Effector memory CD8-positive, alpha-beta T cell (primary cell): Measurements from ENCODE around the gene RBBP5.

Experiments
- ATAC-seq: fragments of 150-1000 bp; cut with Tn5 transposase; replicated peaks from 2 replicates; pipeline ENCODE4 v1.10.0; 2021; ENCODE audit warnings: mild to moderate bottlenecking, moderate library complexity
- DNase-seq, 3 experiments: peaks; one replicate each; pipeline ENCODE4 v3.0.0; 2021
- H3K27ac Mint-ChIP-seq, 2 donors: one replicate each; pipeline ENCODE4 v1.8.0; 2022; ENCODE audit warnings: mild to moderate bottlenecking in 2 of 2, mixed read lengths in 2 of 2, moderate library complexity in 2 of 2
- H3K27me3 Mint-ChIP-seq, 2 donors: one replicate each; pipeline ENCODE4 v1.8.0; 2022; ENCODE audit warnings: mixed read lengths in 2 of 2
- H3K36me3 Mint-ChIP-seq: one replicate; pipeline ENCODE4 v1.8.0; 2022; ENCODE audit warnings: mild to moderate bottlenecking, moderate library complexity, mixed read lengths; ENCODE audit not compliant: insufficient read depth
- H3K4me1 Mint-ChIP-seq, 2 donors: one replicate each; pipeline ENCODE4 v1.8.0; 2022; ENCODE audit warnings: low read depth in 2 of 2, mixed read lengths in 2 of 2
- H3K4me3 Mint-ChIP-seq, 2 donors: one replicate each; pipeline ENCODE4 v1.8.0; 2022; ENCODE audit warnings: mild to moderate bottlenecking in 2 of 2, mixed read lengths in 2 of 2, moderate library complexity in 2 of 2
- H3K9me3 Mint-ChIP-seq, 2 donors: one replicate each; pipeline ENCODE4 v1.8.0; 2022; ENCODE audit warnings: mixed read lengths in 2 of 2

RBBP5 gene

DNA sequence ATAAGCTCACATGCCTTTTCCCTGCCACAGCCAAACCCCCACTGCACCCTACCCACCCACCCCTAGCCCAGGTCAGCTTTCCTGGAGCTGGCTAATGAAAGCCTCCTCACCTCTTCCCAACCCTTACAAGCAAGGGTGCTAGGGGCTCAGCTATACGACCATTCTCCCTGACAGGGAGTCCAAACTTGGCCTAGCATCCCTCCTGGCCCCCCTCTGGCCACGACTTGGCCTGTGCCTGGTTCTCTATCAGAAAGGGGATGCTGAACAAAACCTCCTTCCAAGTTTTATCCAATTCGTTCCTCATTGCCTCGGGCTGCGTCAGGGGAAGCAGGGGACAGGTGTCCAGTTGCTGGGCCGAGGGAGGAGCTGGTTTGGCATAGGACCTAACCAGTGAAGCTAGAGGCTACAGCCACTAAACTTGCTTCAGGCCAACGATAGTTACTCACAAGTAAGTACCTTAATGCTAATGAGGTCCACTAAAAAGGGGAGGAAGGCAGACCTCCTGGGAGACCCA lies 46.1 kb downstream of the RBBP5 start:
- H3K27ac Mint-ChIP-seq, result no peak overlapping the region
- no peak for ATAC-seq

GRCh38 chr1:205074513-205074912 lies 47.3 kb downstream of the RBBP5 start:
- H3K4me1 Mint-ChIP-seq, result no peaks in the 10 kb centered on the region
- DNase-seq (no peak), ATAC-seq (no peak)
- H3K27me3 Mint-ChIP-seq, result no peaks in the 10 kb centered on the region
- no peak overlapping the region for H3K4me3 Mint-ChIP-seq
- H3K9me3 Mint-ChIP-seq, result no peaks in the 10 kb centered on the region
- H3K36me3 Mint-ChIP-seq, result no peaks in the 10 kb centered on the region
- no peak overlapping the region for H3K27ac Mint-ChIP-seq

More for the DNA sequence above, 46.1 kb downstream of the RBBP5 start:
- no peaks in the 10 kb centered on the region for H3K27me3 Mint-ChIP-seq
- H3K9me3 Mint-ChIP-seq, result no peaks in the 10 kb centered on the region
- H3K36me3 Mint-ChIP-seq, result no peaks in the 10 kb centered on the region
- no peak overlapping the region for H3K4me3 Mint-ChIP-seq
- no peaks in the 10 kb centered on the region for H3K4me1 Mint-ChIP-seq
- DNase-seq, result no peak

GRCh38 chr1:205074084-205074483 lies 47.7 kb downstream of the RBBP5 start:
- no peak for ATAC-seq
- H3K27ac Mint-ChIP-seq, result no peak overlapping the region

DNA sequence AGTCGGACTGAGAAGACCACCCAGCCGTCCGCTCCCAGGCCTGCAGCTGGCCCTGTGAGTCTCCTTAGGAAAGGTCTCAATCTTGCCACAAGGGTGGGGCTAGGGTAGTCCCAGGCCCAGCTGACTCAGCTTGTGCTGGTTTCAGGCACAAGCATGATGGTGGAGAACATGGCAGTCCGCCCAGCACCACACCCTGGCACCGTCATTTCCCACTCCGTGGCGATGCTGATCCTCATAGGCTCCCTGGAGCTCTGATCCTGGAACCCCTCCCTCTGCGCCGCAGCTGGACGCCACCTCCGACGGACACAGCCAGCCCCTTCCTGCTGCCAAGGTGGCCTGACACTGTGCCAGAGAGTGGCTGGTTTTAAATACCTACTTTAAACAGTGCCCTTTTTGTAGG lies 48.3 kb downstream of the RBBP5 start:
- H3K4me3 Mint-ChIP-seq, result no peak overlapping the region
- DNase-seq, result no peak
- H3K27ac Mint-ChIP-seq, result no peak overlapping the region
- H3K36me3 Mint-ChIP-seq, result no peaks in the 10 kb centered on the region
- H3K27me3 Mint-ChIP-seq, result no peaks in the 10 kb centered on the region
- no peaks in the 10 kb centered on the region for H3K9me3 Mint-ChIP-seq
- ATAC-seq, result no peak
- no peaks in the 10 kb centered on the region for H3K4me1 Mint-ChIP-seq

More at GRCh38 chr1:205074084-205074483, 47.7 kb downstream of the RBBP5 start:
- Mint-ChIP-seq H3K9me3 (no peaks in the 10 kb centered on the region), H3K4me3 (no peak overlapping the region), H3K4me1 (no peaks in the 10 kb centered on the region), H3K36me3 (no peaks in the 10 kb centered on the region), H3K27me3 (no peaks in the 10 kb centered on the region)
- no peak for DNase-seq

GRCh38 chr1:205072881-205073280 lies 48.9 kb downstream of the RBBP5 start:
- no peak overlapping the region for H3K27ac Mint-ChIP-seq
- no peak overlapping the region for H3K4me3 Mint-ChIP-seq
- no peaks in the 10 kb centered on the region for H3K4me1 Mint-ChIP-seq
- ATAC-seq (no peak), DNase-seq (no peak)
- no peaks in the 10 kb centered on the region for H3K36me3 Mint-ChIP-seq
- H3K27me3 Mint-ChIP-seq, result no peaks in the 10 kb centered on the region
- H3K9me3 Mint-ChIP-seq, result no peaks in the 10 kb centered on the region

DNA sequence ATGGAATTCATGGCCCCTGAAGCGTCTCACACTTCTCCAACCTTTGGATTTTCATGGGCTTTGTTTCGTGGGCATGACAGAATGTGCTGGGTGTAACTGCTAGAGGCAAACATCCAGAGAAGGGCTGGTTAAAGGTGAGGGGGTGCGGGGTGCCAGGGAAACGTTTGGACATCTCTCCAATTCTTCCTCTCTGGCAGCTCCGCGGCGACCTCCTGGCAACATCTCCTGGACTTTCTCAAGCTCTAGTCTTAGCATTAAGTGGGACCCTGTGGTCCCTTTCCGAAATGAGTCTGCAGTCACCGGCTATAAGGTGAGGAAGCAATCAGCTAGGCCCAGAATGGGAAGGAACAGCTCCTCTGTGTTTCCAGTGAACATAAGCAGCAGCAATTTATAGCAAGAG lies 49.5 kb downstream of the RBBP5 start:
- Mint-ChIP-seq H3K36me3 (no peaks in the 10 kb centered on the region), H3K27me3 (no peaks in the 10 kb centered on the region), H3K27ac (no peak overlapping the region), H3K4me1 (no peaks in the 10 kb centered on the region), H3K4me3 (no peak overlapping the region), H3K9me3 (no peaks in the 10 kb centered on the region)
- no peak for ATAC-seq
- DNase-seq, result no peak

- no peaks in the 10 kb centered on the region for H3K4me1 Mint-ChIP-seq
- no peaks in the 10 kb centered on the region for H3K27me3 Mint-ChIP-seq
- no peaks in the 10 kb centered on the region for H3K36me3 Mint-ChIP-seq
- H3K9me3 Mint-ChIP-seq, result no peaks in the 10 kb centered on the region
- ATAC-seq (no peak), DNase-seq (no peak)
- H3K4me3 Mint-ChIP-seq, result no peak overlapping the region
- no peak overlapping the region for H3K27ac Mint-ChIP-seq
These were observed 50.0 kb downstream of the RBBP5 start for GRCh38 chr1:205071801-205072200.

DNA sequence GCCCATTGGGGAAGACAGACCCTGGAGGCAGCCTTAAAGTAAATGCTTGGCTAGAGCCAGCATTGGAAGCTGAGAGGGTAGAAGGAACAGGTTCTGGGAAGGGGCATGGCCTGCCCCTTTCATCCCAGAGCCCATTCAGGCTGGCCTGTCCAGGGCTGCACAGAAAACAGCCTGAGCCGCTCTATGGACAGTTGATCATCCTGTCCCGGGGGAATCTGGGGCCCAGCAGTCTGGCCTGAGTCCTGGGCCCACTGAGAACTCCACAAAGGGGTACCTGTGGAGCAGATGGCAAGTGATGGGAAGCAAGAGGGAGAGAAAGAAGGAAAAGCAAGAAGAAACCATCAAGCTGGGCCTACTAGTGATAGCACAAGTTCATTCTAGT lies 50.8 kb downstream of the RBBP5 start:
- Mint-ChIP-seq H3K27me3 (no peaks in the 10 kb centered on the region), H3K4me1 (no peaks in the 10 kb centered on the region), H3K9me3 (no peaks in the 10 kb centered on the region), H3K4me3 (no peak overlapping the region), H3K27ac (no peak overlapping the region), H3K36me3 (no peaks in the 10 kb centered on the region)
- DNase-seq (no peak), ATAC-seq (no peak)

GRCh38 chr1:205069371-205070125 lies 52.2 kb downstream of the RBBP5 start:
- Mint-ChIP-seq H3K27ac (no peak overlapping the region), H3K36me3 (no peaks in the 10 kb centered on the region)

GRCh38 chr1:205068457-205069040 lies 53.2 kb downstream of the RBBP5 start:
- no peaks in the 10 kb centered on the region for H3K9me3 Mint-ChIP-seq
- no peak overlapping the region for H3K4me3 Mint-ChIP-seq
- no peaks in the 10 kb centered on the region for H3K4me1 Mint-ChIP-seq
- ATAC-seq, result no peak
- no peaks in the 10 kb centered on the region for H3K27me3 Mint-ChIP-seq
- H3K36me3 Mint-ChIP-seq, result no peaks in the 10 kb centered on the region
- no peak for DNase-seq
- no peak overlapping the region for H3K27ac Mint-ChIP-seq

More at GRCh38 chr1:205069371-205070125, 52.2 kb downstream of the RBBP5 start:
- DNase-seq, result no peak
- no peak for ATAC-seq
- Mint-ChIP-seq H3K4me1 (no peaks in the 10 kb centered on the region), H3K4me3 (no peak overlapping the region), H3K9me3 (no peaks in the 10 kb centered on the region), H3K27me3 (no peaks in the 10 kb centered on the region)

DNA sequence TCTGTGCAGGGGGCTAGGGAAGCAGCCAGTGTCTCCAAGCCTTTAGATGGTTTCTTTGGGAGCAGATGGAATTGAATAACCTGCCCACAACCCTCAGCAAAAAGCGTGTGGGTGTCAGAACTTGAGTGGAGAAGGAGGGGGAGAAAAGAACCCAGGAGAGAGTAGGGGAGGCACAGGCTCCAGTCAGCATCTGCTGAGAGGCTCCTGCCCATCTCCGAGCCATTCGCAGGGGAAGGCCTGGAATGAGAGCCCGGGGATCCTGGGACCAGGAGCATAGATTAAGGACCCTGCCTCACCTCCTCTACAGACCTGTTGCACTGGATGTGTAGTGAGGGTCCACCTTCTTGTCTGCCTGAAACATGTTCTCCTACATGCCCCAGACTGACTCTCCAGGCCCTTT lies 53.8 kb downstream of the RBBP5 start:
- ATAC-seq (no peak), DNase-seq (no peak)
- Mint-ChIP-seq H3K4me3 (no peak overlapping the region), H3K27ac (no peak overlapping the region), H3K4me1 (no peaks in the 10 kb centered on the region), H3K27me3 (no peaks in the 10 kb centered on the region), H3K36me3 (no peaks in the 10 kb centered on the region), H3K9me3 (no peaks in the 10 kb centered on the region)

DNA sequence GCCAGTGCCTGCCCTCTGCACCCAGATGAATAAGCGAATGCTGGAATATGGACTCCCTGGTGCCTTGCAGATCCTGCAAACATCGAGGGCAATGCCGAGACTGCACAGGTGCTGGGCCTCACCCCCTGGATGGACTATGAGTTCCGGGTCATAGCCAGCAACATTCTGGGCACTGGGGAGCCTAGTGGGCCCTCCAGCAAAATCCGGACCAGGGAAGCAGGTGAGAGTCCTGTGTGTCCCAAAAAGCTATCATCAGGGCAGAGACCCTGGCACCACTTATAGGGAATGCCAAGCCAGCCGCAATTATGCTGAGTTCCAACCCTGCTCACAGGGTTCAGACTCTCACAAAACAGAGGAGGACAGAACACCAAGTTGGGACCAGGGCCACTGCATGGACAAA lies 54.7 kb downstream of the RBBP5 start:
- no peak for ATAC-seq
- no peak overlapping the region for H3K4me3 Mint-ChIP-seq

DNA sequence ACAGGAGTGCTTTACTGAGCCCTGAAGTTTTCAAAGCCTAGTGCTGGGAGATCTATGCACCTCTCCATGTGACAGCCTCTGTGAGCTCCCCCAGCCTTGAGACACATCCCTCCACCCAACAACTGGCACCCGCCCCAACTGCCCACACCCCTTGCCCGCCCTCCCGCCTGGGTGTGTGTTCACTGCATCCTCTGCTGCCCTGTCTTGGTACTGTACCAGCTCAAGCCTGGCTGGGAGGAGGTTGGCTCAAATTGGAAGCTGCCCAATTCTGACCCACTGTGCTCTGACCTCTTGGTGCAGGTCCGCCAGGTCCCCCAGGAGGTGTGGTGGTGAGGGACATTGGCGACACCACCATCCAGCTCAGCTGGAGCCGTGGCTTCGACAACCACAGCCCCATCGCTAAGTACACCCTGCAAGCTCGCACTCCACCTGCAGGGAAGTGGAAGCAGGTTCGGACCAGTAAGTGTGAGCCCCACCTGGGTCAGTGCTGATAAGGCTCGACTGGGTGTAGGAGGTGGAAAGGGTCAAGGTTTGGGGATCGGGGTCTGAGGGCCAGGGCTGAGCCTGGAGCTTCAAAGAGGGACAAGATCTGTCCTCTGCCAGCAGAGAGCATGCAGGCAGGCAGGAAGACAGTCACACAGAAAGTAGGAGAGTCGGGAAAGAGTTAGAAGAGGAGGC lies 55.5 kb downstream of the RBBP5 start:
- DNase-seq, result no peak
- Mint-ChIP-seq H3K36me3 (no peaks in the 10 kb centered on the region), H3K4me3 (no peak overlapping the region), H3K27ac (no peak overlapping the region), H3K27me3 (no peaks in the 10 kb centered on the region), H3K9me3 (no peaks in the 10 kb centered on the region), H3K4me1 (no peaks in the 10 kb centered on the region)
- ATAC-seq, result no peak

More for the DNA sequence above, 54.7 kb downstream of the RBBP5 start:
- Mint-ChIP-seq H3K27me3 (no peaks in the 10 kb centered on the region), H3K27ac (no peak overlapping the region), H3K4me1 (no peaks in the 10 kb centered on the region), H3K9me3 (no peaks in the 10 kb centered on the region), H3K36me3 (no peaks in the 10 kb centered on the region)
- no peak for DNase-seq

- Mint-ChIP-seq H3K4me1 (no peaks in the 10 kb centered on the region), H3K27me3 (no peaks in the 10 kb centered on the region), H3K27ac (no peak overlapping the region), H3K4me3 (no peak overlapping the region), H3K9me3 (no peaks in the 10 kb centered on the region), H3K36me3 (no peaks in the 10 kb centered on the region)
- ATAC-seq, result no peak
- DNase-seq, result no peak
These were observed 56.1 kb downstream of the RBBP5 start for GRCh38 chr1:205065666-205066065.
